Fibroblast of villous mesenchyme (primary cell): ENCODE measurements around the gene FAM20B. TPM values are rescaled to one million over a fixed set of nuclear protein-coding genes. Genes with fewer than 3 reads are reported as not detected.

ENCODE experiments used
- DNase-seq: peaks from one replicate; pipeline ENCODE4 v3.0.0-alpha.2; 2010; ENCODE audit warnings: low read depth
- H3K4me3 ChIP-seq: 2 replicates; pipeline ENCODE4 v1.5.1; 2011; ENCODE audit warnings: low read depth, mild to moderate bottlenecking, low read length
- CTCF ChIP-seq: IDR thresholded peaks from 2 replicates; pipeline ENCODE4 v1.5.1; 2012; ENCODE audit warnings: low read depth, mild to moderate bottlenecking, low read length; ENCODE audit not compliant: insufficient read depth
- total RNA-seq: library from RNA; depleted of rRNA; stranded (reverse); fragments of >200 nt; gene quantifications from 2 replicates; pipeline ENCODE4 v1.2.3, GENCODE V29; 2012

FAM20B gene
- total RNA-seq, 1 donor = 42.7 TPM

GRCh38 chr1:179048339-179049124, 22.8 kb downstream of the FAM20B start:
- TF ChIP-seq CTCF = no peak
- DNase-seq = no peak
- no peak overlapping the region for H3K4me3 ChIP-seq

GRCh38 chr1:179052776-179053175, 27.1 kb downstream of the FAM20B start:
- no peak for TF ChIP-seq CTCF
- no peak for DNase-seq
- no peak overlapping the region for H3K4me3 ChIP-seq

GRCh38 chr1:179053486-179053885, 27.8 kb downstream of the FAM20B start:
- no peak for DNase-seq
- TF ChIP-seq CTCF = no peak
- H3K4me3 ChIP-seq = no peak overlapping the region

- TF ChIP-seq CTCF = no peak
- DNase-seq = no peak
- no peak overlapping the region for H3K4me3 ChIP-seq
These were observed 30.2 kb downstream of the FAM20B start for GRCh38 chr1:179055937-179056336.

- H3K4me3 ChIP-seq = no peak overlapping the region
- DNase-seq = no peak
- TF ChIP-seq CTCF = no peak
These were observed 33.1 kb downstream of the FAM20B start for GRCh38 chr1:179058487-179059483.

DNA sequence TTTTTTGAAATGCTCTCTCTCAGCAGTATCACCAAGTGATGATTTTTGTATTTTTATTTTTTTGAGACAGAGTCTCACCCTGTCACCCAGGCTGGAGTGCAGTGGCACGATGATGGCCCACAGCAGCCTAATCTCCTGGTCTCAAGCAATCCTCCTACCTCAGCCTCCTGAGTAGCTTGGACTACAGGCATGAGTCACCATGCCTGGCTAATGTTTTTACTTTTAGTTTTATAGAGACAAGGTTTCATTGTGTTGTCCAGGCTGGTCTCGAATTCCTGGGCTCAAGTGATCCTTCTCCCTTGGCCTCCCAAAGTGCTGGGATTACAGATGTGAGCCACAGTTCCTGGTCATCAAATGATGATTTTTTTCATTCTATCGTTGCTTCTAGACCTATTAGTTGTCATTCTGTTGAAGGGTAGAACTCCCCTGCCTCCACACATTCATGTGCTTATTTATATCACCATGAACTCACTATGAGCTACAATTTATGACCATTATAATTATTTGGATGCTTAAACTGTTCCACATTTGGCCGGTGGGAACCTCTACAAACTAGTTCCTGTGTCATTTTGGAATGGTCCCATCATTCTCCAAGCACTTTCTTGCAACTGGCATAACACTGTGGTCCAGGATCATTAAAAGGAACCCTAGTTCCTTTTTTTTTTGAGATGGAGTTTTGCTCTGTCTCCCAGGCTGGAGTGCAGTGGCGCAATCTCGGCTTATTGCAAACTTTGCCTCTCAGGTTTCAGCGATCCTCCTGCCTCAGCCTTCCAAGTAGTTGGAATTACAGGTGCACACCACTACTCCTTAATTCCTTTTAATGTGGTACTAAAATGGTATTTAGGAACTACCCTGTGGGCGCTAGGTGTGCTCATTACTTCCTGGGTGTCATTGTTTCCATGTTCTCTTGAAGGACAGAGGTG, 35.9 kb downstream of the FAM20B start:
- DNase-seq = no peak
- no peak overlapping the region for H3K4me3 ChIP-seq
- TF ChIP-seq CTCF = no peak
